Liver (tissue), 9 donors: ENCODE measurements around the gene GIMAP2. TPM values are rescaled to one million over a fixed set of nuclear protein-coding genes. Genes with fewer than 3 reads are reported as not detected.

Source experiments
- DNase-seq: peaks from one replicate; pipeline ENCODE4 v3.0.0-alpha.2; 2017; ENCODE audit warnings: low spot score
- H3K27ac ChIP-seq, 2 donors: one replicate each; pipeline ENCODE4 v1.7.0; 2013; ENCODE audit warnings: inconsistent platforms in 2 of 2, low read length in 2 of 2, control low read depth in 1 of 2, low read depth in 1 of 2, mild to moderate bottlenecking in 1 of 2
- H3K27me3 ChIP-seq, 4 donors: one replicate each; pipeline versions ENCODE4 v1.6.1 to v1.7.0; 2013; ENCODE audit warnings: low read length in 3 of 4, inconsistent platforms in 1 of 4, mild to moderate bottlenecking in 1 of 4, moderate library complexity in 1 of 4; ENCODE audit not compliant: control insufficient read depth in 4 of 4, insufficient read depth in 4 of 4
- H3K36me3 ChIP-seq, 4 donors: one replicate each; pipeline versions ENCODE4 v1.6.1 to v1.7.0; 2013; ENCODE audit warnings: low read length in 3 of 4, mild to moderate bottlenecking in 3 of 4, low read depth in 1 of 4, moderate library complexity in 1 of 4; ENCODE audit not compliant: control insufficient read depth in 4 of 4, insufficient read depth in 3 of 4
- H3K4me1 ChIP-seq, 4 donors: one replicate each; pipeline versions ENCODE4 v1.6.1 to v1.7.0; 2013; ENCODE audit warnings: low read length in 3 of 4, mild to moderate bottlenecking in 3 of 4, moderate library complexity in 1 of 4; ENCODE audit not compliant: control insufficient read depth in 4 of 4, insufficient read depth in 4 of 4
- H3K4me3 ChIP-seq, 3 donors: one replicate each; pipeline versions ENCODE4 v1.6.1 to v1.7.0; 2013; ENCODE audit warnings: low read length in 3 of 3, control low read depth in 1 of 3, low read depth in 1 of 3, mild to moderate bottlenecking in 1 of 3
- H3K9ac ChIP-seq, 2 donors: one replicate each; pipeline ENCODE4 v1.7.0; 2013; ENCODE audit warnings: low read length in 2 of 2, mild to moderate bottlenecking in 2 of 2, moderate library complexity in 2 of 2, control low read depth in 1 of 2, low read depth in 1 of 2
- H3K9me3 ChIP-seq, 4 donors: one replicate each; pipeline versions ENCODE4 v1.6.1 to v1.7.0; 2013; ENCODE audit warnings: low read length in 3 of 4; ENCODE audit not compliant: control insufficient read depth in 4 of 4
- ATF3 ChIP-seq: IDR thresholded peaks from 2 replicates; pipeline ENCODE4 v1.6.1; 2016; ENCODE audit warnings: antibody characterized with exemption
- EGR1 ChIP-seq, 2 donors: IDR thresholded peaks; 2 replicates each; pipeline ENCODE4 v1.6.1; 2016 to 2018; ENCODE audit warnings: antibody characterized with exemption in 2 of 2, low read depth in 2 of 2
- FOXA2 ChIP-seq: IDR thresholded peaks from 2 replicates; pipeline ENCODE4 v1.6.1; 2016; ENCODE audit warnings: antibody characterized with exemption
- HNF4A ChIP-seq, 2 donors: conservative IDR thresholded peaks; 2 replicates each; pipeline ENCODE4 v1.6.1; 2016; ENCODE audit warnings: antibody characterized with exemption in 2 of 2, mild to moderate bottlenecking in 2 of 2
- HNF4G ChIP-seq: IDR thresholded peaks from 2 replicates; pipeline ENCODE4 v1.6.1; 2016; ENCODE audit warnings: antibody characterized with exemption
- JUND ChIP-seq, 2 donors: IDR thresholded peaks; 2 replicates each; pipeline ENCODE4 v1.6.1; 2016; ENCODE audit warnings: antibody characterized with exemption in 2 of 2
- MAX ChIP-seq: IDR thresholded peaks from 2 replicates; pipeline ENCODE4 v1.6.1; 2016; ENCODE audit warnings: antibody characterized with exemption
- NR2F2 ChIP-seq: IDR thresholded peaks from 2 replicates; pipeline ENCODE4 v1.6.1; 2016; ENCODE audit warnings: antibody characterized with exemption
- RAD21 ChIP-seq, 2 donors: IDR thresholded peaks; 2 replicates each; pipeline ENCODE4 v1.6.1; 2016; ENCODE audit warnings: antibody characterized with exemption in 2 of 2, mild to moderate bottlenecking in 2 of 2
- REST ChIP-seq: IDR thresholded peaks from 2 replicates; pipeline ENCODE4 v1.6.1; 2016; ENCODE audit warnings: antibody characterized with exemption, mild to moderate bottlenecking
- RXRA ChIP-seq, 2 donors: IDR thresholded peaks; 2 replicates each; pipeline ENCODE4 v1.6.1; 2017 to 2018; ENCODE audit warnings: antibody characterized with exemption in 2 of 2, mild to moderate bottlenecking in 1 of 2
- SP1 ChIP-seq: IDR thresholded peaks from 2 replicates; pipeline ENCODE4 v1.6.1; 2018; ENCODE audit warnings: antibody characterized with exemption, mild to moderate bottlenecking
- TAF1 ChIP-seq: conservative IDR thresholded peaks from 2 replicates; pipeline ENCODE4 v1.6.1; 2016; ENCODE audit warnings: antibody characterized with exemption, mild to moderate bottlenecking
- YY1 ChIP-seq: IDR thresholded peaks from 2 replicates; pipeline ENCODE4 v1.6.1; 2016; ENCODE audit warnings: antibody characterized with exemption, mild to moderate bottlenecking
- WGBS: extraction: QIAGEN DNeasy Blood & Tissue Kit; methylation state at CpG from one replicate; pipeline ENCODE4 v1.1.7; 2013; 5-methylcytosine and 5-hydroxymethylcytosine counted together
- polyA plus RNA-seq, 2 donors: library from polyadenylated mRNA; stranded (reverse) in 1 of 2; unstranded in 1 of 2; fragments of 200-250 nt in 1 of 2; fragments of >200 nt in 1 of 2; fragmentation: Nextera tagmentation in 1 of 2; extraction: Ambion mirVana in 1 of 2; gene quantifications; one replicate each; pipeline versions ENCODE4 v1.2.1 to v1.2.3, GENCODE V29; 2013 to 2015
- total RNA-seq, 2 donors: library from RNA; depleted of rRNA; stranded (reverse); fragments of >200 nt; gene quantifications; one replicate each; pipeline ENCODE4 v1.2.3, GENCODE V29; 2014
- donor health status: healthy.
- donor health status: healthy.
- donor health status: healthy.
- donor health status: healthy.
- donor health status: healthy.

Gene GIMAP2
- total and polyA plus RNA-seq, 4 donors: 4.9 to 9.2 (median 6.0) TPM

- H3K9me3 ChIP-seq: no peaks in the 10 kb centered on the region
- peaks cover 5 to 20% (median 13%) of the 10 kb centered on the region in 4 donors for H3K4me1 ChIP-seq
- H3K4me3 ChIP-seq: peak overlapping the region; percentile 2 to 33 (median 9)
- 73% methylated on average over 10 of the region's 10 CpGs for WGBS
- H3K36me3 ChIP-seq: no peaks in the 10 kb centered on the region
- peak overlapping the region in 1 of 2 donors; percentile 4 for H3K27ac ChIP-seq
- DNase-seq: no peak
- H3K9ac ChIP-seq: peak overlapping the region in 1 of 2 donors; percentile 45
- TF ChIP-seq RAD21 (IDR thresholded peaks at IDR 0.05): no peak
- TF ChIP-seq FOXA2: no peak
- no peak for TF ChIP-seq HNF4A (conservative IDR thresholded peaks at IDR 0.05)
- no peak for TF ChIP-seq EGR1 (IDR thresholded peaks at IDR 0.05; ENCODE audit: low read depth in 2 of 2)
- peak; percentile 7 for TF ChIP-seq SP1
- TF ChIP-seq HNF4G: no peak
- TF ChIP-seq NR2F2: no peak
- no peak for TF ChIP-seq TAF1
- peak; percentile 31 for TF ChIP-seq MAX
- peak; percentile 9 for TF ChIP-seq REST
- no peak for TF ChIP-seq JUND (IDR thresholded peaks at IDR 0.05)
- H3K27me3 ChIP-seq: no peaks in the 10 kb centered on the region
These were observed 54.5 kb downstream of the GIMAP2 start for GRCh38 chr7:150740053-150740452.

GRCh38 chr7:150742286-150742968, 56.9 kb downstream of the GIMAP2 start:
- no peaks in the 10 kb centered on the region for H3K9me3 ChIP-seq
- no peak overlapping the region for H3K27ac ChIP-seq
- no peaks in the 10 kb centered on the region for H3K36me3 ChIP-seq
- no peak for DNase-seq
- H3K4me3 ChIP-seq: no peak overlapping the region
- H3K27me3 ChIP-seq: no peaks in the 10 kb centered on the region
- TF ChIP-seq HNF4G: no peak
- TF ChIP-seq SP1: no peak
- TF ChIP-seq EGR1 (IDR thresholded peaks at IDR 0.05; ENCODE audit: low read depth in 2 of 2): no peak
- no peak for TF ChIP-seq RXRA (IDR thresholded peaks at IDR 0.05)
- TF ChIP-seq YY1: no peak
- TF ChIP-seq TAF1: no peak
- no peak for TF ChIP-seq FOXA2
- no peak for TF ChIP-seq JUND (IDR thresholded peaks at IDR 0.05)
- TF ChIP-seq ATF3: no peak
- no peak for TF ChIP-seq RAD21 (IDR thresholded peaks at IDR 0.05)
- no peak for TF ChIP-seq HNF4A (conservative IDR thresholded peaks at IDR 0.05)
- WGBS: 91% methylated on average over 14 of the region's 14 CpGs
- peaks cover 5 to 20% (median 13%) of the 10 kb centered on the region in 4 donors for H3K4me1 ChIP-seq
- H3K9ac ChIP-seq: no peak overlapping the region

Other genes with a start within 250 kb of the GIMAP2 start
- gene GIMAP8, start 235.1 kb upstream of the GIMAP2 start, total RNA-seq: 1 to 10 TPM; 8.8 to 9.4 TPM
- gene GIMAP8, start 235.1 kb upstream of the GIMAP2 start, polyA plus RNA-seq: 1 to 10 TPM; 1.6 to 6.4 TPM
- gene GIMAP7, start 170.8 kb upstream of the GIMAP2 start, total RNA-seq: 10 to 100 TPM in 1 of 2 donors, 1 to 10 TPM in 1; 4.8 to 10.9 TPM
- 10 to 100 TPM; 10.2 to 12.8 TPM for gene GIMAP7, start 170.8 kb upstream of the GIMAP2 start, polyA plus RNA-seq
- 10 to 100 TPM; 15.6 to 21.3 TPM for gene GIMAP4, start 118.3 kb upstream of the GIMAP2 start, total RNA-seq
- gene GIMAP4, start 118.3 kb upstream of the GIMAP2 start, polyA plus RNA-seq: 10 to 100 TPM; 14.6 to 15.7 TPM
- 10 to 100 TPM; 15.0 to 17.5 TPM for gene GIMAP6, start 53.3 kb upstream of the GIMAP2 start, total RNA-seq
- gene GIMAP6, start 53.3 kb upstream of the GIMAP2 start, polyA plus RNA-seq: 1 to 10 TPM; 2.0 to 8.8 TPM
- gene GIMAP1, start 30.9 kb downstream of the GIMAP2 start, total RNA-seq: 1 to 10 TPM; 2.3 to 3.8 TPM
- 1 to 10 TPM; 1.5 to 2.8 TPM for gene GIMAP1, start 30.9 kb downstream of the GIMAP2 start, polyA plus RNA-seq
- 10 to 100 TPM; 11.1 to 20.6 TPM for gene GIMAP5, start 51.7 kb downstream of the GIMAP2 start, total RNA-seq
- gene GIMAP5, start 51.7 kb downstream of the GIMAP2 start, polyA plus RNA-seq: 10 to 100 TPM in 1 of 2 donors, 1 to 10 TPM in 1; 9.7 to 13.0 TPM
- gene TMEM176B, start 114.7 kb downstream of the GIMAP2 start, total RNA-seq: 1,000 to 10,000 TPM in 1 of 2 donors, 100 to 1,000 TPM in 1; 382 to 1,041 TPM
- 1,000 to 10,000 TPM in 1 of 2 donors, 100 to 1,000 TPM in 1; 957 to 1,317 TPM for gene TMEM176B, start 114.7 kb downstream of the GIMAP2 start, polyA plus RNA-seq
- 100 to 1,000 TPM; 346 to 404 TPM for gene TMEM176A, start 115.1 kb downstream of the GIMAP2 start, total RNA-seq
- 100 to 1,000 TPM; 675 to 703 TPM for gene TMEM176A, start 115.1 kb downstream of the GIMAP2 start, polyA plus RNA-seq
- gene AOC1, start 166.8 kb downstream of the GIMAP2 start, total RNA-seq: under 1 TPM in 1 of 2 donors, not detected in 1; 0.08 TPM
- under 1 TPM in 1 of 2 donors, not detected in 1; 0.01 TPM for gene AOC1, start 166.8 kb downstream of the GIMAP2 start, polyA plus RNA-seq